GM18520 (cell line): ENCODE results near the gene KHK.
"Not testable (repeated sequence)": the region's sequence is repeated elsewhere in the genome, so short reads cannot be mapped to it uniquely, and the experiment has no call there.

Source experiments
- ATAC-seq: cut with Tn5 transposase; IDR thresholded peaks from one replicate; pipeline ENCODE4 v1.9.1; 2021; ENCODE audit not compliant: unreplicated experiment

The KHK gene

DNA sequence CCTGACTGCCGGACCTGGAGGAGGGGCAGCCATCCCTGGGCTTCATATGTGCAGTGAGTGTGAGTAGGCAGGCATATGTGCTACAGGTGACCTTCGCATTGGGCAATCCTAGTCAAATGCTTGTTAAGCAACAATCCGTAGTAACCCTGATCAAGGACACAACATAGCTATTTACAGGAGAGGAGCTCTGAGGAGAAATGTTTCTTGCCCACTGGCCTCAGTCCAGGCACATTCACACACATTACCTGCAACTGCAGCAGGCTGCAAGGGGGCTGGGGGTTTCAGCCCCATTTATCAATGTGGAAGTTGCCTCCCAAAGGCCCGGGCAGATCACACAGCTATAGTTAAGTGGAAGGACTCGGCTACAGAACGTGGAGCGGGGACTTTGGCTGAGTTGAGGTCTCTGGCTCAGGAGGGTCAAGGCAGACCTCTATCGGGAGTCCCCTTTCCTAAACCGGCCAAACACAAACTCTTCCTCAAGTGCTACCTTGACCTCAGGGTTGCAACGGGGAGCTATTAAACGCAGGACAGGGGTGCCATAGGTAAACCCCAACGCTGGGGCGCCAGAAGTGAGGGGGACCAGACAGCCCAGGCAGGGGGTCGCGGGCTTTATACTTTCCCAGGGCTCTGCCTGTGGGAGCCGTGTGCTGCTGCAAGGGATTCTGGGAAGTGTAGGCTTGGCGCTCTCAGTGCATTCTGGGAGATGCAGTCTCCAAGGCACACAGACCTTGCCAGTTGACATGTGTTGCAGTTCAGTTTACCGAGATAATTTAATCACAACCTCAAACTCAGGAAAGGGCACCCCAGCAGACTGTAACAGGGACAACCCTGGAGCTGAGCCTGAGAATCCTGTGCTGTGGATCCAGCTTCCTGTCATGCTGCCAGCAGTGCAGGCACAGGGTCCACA, 9.4 kb downstream of the KHK start:
- no peak for ATAC-seq

DNA sequence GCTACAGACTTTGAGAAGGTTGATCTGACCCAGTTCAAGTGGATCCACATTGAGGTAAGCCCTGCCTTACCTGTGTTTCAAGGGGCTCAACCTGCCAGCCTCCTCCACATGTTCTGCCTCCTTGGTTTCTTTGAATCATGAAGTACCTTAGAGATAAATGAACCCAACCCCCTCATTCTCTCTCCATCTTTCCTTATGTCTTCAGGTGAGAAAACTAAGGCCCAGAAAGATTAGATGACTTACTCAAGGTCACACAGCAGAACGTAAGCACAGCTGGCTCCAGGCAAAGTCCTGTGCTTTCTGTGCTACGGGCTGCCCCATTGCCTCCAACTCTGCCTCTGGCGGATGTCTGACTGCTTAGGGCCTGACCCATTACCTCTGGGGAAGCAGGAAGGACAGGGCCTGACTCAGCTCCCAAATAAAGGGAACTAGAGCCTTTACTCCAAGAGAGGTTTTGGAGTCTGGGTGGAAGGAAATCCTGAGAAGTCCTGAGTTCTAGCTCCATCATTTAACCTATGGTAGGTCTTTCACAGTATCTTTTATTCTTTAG, 10.3 kb downstream of the KHK start:
- no peak for ATAC-seq

DNA sequence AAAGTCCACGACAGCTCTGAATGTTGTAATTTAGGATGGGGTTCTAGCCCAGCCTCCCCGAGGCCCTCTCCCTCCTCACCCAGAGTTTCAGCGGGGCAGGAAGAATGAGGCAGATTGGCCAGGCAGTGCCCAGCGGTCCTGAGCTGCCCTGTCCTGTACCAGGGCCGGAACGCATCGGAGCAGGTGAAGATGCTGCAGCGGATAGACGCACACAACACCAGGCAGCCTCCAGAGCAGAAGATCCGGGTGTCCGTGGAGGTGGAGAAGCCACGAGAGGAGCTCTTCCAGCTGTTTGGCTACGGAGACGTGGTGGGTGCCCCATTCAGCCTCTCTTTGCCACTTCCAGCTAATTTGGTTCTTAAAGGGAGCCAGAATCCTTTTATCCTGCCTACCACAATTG, 10.8 kb downstream of the KHK start:
- no peak for ATAC-seq

DNA sequence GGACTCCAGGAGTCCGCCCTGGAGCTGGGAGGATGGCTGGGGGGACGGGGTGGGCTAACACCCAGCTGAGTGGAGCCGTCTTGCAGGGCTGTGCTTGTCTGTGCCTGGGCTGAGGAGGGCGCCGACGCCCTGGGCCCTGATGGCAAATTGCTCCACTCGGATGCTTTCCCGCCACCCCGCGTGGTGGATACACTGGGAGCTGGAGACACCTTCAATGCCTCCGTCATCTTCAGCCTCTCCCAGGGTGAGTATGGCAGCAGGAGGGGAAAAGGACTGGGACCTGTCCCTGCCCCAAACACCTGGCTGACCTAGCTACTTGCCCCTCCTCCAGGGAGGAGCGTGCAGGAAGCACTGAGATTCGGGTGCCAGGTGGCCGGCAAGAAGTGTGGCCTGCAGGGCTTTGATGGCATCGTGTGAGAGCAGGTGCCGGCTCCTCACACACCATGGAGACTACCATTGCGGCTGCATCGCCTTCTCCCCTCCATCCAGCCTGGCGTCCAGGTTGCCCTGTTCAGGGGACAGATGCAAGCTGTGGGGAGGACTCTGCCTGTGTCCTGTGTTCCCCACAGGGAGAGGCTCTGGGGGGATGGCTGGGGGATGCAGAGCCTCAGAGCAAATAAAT, 12.9 kb downstream of the KHK start:
- no peak for ATAC-seq

DNA sequence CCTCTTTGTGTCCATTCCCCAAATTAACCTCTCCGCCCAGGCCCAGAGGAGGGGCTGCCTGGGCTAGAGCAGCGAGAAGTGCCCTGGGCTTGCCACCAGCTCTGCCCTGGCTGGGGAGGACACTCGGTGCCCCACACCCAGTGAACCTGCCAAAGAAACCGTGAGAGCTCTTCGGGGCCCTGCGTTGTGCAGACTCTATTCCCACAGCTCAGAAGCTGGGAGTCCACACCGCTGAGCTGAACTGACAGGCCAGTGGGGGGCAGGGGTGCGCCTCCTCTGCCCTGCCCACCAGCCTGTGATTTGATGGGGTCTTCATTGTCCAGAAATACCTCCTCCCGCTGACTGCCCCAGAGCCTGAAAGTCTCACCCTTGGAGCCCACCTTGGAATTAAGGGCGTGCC, 13.5 kb downstream of the KHK start:
- ATAC-seq, result no peak

DNA sequence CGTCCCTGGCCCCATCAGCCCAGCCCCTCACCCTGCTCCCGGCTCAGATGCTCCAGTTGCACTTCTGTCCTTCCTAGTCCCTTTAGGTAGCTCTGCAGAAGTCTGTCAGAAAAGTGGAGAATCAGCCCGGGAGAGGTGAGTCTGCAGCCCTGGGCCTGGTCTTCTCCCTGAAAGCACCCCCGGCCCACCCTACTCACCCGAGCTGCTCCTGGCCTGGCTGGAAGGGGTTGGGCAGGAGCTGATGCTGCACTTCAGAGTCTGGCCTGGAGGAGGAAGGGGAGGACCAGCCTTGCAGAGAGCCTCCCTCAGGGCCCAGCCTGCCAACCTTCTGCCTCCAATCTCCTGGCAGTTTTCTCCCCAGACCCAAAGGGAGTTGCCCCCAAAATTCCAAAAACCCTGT, 15.8 kb downstream of the KHK start:
- ATAC-seq, result no peak

DNA sequence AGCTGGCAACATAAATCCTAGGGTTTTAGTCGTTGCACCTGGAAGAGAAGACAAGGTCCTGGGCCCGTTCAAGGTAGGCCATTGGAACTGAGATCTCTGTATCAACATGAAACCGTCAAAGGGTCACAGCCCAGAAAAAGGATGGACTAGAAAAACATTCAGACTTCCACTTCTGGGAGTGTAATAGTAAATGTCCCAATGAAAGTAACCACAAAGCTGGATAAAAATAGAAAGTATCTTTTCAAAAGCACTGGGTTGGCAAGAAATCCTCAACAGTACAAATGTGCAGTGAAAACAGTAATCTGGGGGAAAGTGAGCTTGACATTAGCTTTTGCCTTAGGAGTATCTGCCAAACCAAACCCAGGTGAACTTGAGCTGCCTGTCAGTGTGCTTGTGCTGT, 19.4 kb downstream of the KHK start:
- no peak for ATAC-seq

DNA sequence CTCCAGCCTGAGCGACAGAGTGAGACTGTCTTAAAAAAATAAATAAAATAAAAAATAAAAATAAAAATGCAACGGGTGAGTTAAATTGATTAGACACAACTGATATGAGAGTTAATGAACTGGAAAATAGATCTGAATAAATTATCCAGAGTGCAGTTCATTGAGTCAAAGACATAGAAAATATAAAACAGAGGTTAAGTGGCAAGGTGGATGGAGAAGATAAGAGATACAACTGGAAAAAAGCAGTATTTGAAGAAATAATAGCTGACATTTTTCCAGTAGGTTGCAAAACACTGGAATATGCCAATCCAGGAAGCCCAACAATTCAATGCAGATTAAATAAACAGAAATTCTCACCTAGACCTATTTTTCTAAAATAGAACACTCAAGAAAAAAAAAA, 21.6 kb downstream of the KHK start:
- no peak for ATAC-seq

DNA sequence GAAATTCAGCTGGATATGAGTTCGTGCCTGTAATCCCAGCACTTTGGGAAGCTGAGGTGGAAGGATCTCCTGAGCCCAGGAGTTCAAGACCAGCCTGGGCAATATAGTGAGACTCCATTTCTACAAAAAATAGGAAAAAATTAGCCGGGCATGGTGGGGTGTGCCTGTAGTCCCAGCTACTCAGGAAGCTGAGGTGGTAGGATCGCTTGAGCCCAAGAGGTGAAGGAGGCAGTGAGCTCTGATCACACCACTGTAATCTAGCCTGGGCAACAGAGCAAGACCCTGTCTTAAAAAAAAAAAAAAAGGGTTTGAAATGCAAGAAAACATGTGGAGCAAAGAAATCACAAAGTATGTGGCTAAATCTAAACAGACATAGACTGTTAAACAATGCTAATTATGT, 22.5 kb downstream of the KHK start:
- ATAC-seq, result no peak

DNA sequence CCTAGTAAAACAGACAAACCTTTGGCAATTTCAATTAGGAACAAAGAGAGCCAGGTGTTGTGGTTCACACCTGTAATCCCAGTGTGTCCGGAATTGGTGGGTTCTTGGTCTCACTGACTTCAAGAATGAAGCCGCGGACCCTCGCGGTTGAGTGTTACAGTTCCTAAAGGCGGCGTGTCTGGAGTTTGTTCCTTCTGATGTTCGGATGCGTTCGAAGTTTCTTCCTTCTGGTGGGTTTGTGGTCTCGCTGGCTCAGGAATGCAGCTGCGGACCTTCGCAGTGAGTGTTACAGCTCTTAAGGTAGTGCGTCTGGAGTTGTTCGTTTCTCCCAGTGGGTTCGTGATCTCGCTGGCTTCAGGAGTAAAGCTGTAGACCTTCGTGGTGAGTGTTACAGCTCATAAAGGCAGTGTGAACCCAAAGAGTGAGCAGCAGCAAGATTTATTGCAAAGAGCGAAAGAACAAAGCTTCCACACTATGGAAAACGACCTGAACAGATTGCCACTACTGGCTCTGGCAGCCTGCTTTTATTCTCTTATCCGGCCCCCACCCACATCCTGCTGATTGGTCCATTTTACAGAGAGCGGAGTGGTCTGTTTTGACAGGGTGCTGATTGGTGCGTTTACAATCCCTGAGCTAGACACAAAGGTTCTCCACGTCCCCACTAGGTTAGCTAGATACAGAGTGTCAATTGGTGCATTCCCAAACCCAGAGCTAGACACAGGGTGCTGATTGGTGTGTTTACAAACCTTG, 24.2 kb downstream of the KHK start:
- ATAC-seq, result not testable (repeated sequence)

DNA sequence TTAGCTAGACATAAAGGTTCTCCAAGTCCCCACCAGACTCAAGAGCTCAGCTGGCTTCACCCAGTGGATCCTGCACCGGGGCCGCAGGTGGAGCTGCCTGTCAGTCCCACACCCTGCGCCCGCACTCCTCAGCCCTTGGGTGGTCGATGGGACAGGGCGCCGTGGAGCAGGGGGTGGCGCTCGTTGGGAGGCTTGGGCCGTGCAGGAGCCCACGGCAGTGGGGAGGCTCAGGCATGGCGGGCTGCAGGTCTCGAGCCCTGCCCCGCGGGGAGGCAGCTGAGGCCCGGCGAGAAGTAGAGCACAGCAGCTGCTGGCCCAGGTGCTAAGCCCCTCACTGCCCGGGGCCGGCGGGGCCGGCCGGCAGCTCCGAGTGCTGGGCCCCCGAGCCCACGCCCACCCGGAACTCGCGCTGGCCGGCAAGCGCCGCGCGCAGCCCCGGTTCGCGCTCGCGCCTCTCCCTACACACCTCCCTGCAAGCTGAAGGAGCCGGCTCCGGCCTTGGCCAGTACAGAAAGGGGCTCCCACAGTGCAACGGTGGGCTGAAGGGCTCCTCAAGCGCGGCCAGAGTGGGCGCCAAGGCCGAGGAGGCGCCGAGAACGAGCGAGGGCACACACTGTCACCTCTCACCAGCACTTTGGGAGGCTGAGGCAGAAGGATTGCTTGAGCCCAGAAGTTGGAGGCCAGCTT, 25.0 kb downstream of the KHK start:
- not testable (repeated sequence) for ATAC-seq

DNA sequence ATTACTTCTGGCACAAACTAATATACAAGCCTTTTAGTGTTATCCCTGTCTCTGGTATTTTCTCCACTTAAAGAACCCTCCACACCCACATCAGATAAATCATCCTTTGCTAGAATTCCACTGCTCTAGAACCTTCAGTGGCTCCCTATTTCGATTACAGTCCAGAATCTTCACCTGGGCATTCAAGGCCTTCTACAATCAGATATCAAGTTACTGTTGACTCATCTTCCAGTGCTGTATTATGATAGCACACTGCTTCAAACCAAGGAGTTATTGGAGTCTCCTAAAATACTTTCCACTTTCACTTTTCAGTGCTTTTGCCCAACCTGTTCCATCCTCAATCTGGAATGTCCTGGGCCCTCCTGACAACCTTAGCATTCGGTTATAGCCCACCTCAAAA, 28.9 kb downstream of the KHK start:
- no peak for ATAC-seq

DNA sequence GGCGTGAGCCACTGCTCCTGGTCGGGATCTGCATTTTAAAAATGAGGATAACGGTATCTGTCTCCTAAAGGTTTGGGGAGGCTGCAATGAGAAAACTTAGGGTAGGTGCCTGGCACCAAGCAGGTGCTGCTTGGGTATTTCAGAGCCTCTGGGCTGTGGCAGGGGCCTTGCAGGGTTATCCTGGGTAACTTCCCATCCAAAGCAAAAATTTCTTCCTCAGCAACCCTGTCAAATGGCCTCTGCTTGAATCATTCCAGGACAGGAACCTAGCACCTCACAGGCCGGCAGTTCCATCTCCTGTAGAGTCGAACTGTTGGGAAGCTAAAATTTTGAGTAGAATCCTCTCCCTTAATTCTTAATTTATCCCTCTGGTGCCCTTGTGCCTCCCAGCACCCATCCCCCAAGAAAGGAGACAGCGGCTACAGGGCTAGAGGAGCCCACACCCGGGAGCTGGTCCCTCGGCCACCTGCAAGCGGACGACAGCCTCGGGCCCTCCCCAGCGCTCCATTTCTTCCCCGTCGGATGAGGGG, 31.5 kb downstream of the KHK start:
- ATAC-seq, result no peak

DNA sequence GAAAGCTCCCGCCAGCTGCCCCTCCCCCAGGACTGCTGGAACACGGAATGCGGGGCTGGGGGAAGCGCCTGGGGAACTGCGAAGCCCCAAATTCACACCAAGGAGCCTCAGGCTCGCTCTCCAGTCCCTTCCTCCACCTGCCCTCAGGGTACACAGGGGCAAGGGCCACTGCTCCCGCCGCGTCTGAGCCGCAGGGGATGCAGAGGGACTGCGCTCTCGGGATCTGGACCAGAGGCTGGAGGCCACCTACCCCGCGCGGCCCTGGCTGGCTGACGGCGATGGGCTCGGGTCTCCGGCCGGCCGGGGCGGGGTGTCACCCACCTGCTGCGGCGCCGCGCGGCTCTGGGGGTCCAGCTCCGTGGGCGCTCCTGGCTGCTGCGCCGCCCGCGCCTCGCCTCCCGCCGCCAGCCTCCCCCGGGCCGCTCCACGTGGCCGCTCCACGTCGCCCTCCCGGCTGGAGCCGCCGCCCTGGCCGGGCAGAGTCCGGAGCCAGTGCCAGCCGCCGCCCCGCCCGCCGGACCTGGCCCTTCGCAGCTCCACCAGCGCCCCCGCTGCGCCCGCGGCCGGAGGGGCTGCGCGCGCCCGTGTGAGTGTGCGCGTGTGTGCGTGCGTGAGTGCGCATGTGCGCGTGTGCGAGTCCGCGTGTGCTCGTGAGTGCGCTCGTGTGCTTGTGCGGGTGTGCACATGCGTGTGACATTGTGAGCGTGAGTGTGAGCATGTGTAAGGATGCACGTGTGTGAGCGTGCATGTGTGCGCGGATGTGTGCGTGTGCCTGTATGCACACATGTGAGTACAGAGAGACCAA, 32.2 kb downstream of the KHK start, which contains the start of gene CGREF1:
Gene CGREF1, minus strand, starts transcription at position 604 of the 805 bp plus-strand sequence. CDS start 14,762 bp downstream, outside the sequence.
- no peak for ATAC-seq

DNA sequence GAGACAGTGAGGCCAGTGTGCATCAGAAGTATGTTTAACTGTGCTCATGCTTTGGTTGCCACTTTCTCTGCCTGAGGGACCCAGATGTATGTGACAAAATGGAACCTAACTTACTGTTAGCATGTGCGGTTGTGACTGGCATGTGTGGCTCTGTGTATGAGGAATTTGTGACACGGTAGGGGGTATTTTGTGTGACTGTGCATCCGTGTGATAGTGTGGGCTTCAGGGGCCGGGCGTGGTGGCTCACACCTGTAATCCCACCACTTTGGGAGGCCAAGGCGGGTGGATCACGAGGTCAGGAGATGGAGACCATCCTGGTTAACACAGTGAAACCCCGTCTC, 32.7 kb downstream of the KHK start:
- ATAC-seq, result not testable (repeated sequence)

DNA sequence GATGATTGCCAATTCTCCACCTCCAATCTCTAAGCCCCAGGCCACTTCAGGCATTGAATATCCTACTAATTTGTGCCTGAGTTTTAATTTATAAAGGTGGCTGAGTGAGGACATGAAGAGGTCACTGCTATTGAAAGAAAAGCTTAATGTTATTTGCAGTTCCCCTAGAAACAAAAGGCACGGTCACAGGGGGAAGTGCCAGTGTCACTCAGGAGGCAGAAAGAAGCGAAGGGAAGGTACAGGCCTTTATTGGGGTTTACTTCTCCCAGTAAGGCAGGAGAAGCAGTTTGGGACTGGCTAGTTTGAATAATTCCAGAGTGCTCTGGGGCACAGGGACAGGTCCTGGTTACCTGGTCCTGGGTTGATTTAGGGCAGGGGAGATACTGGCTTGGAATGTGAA, 35.3 kb downstream of the KHK start:
- no peak for ATAC-seq

DNA sequence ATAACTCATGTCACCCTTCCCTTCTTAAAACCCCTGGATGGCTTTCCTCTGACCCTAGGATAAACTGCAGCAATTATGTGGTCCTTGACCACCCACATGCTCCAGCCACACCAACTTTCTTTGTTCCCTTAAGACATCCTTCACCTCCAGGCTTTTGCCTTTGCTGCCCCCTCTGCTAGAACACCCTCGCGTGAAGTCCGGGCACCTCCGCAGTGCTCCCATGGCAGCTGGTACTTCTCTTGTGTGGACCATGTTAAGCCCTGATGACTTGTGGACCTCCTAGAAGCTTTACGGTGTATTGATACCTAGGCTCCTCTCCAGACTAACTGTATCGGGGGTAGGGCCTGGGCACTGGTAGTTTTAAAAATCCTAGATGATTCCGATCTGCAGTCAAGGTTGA, 36.2 kb downstream of the KHK start:
- no peak for ATAC-seq

DNA sequence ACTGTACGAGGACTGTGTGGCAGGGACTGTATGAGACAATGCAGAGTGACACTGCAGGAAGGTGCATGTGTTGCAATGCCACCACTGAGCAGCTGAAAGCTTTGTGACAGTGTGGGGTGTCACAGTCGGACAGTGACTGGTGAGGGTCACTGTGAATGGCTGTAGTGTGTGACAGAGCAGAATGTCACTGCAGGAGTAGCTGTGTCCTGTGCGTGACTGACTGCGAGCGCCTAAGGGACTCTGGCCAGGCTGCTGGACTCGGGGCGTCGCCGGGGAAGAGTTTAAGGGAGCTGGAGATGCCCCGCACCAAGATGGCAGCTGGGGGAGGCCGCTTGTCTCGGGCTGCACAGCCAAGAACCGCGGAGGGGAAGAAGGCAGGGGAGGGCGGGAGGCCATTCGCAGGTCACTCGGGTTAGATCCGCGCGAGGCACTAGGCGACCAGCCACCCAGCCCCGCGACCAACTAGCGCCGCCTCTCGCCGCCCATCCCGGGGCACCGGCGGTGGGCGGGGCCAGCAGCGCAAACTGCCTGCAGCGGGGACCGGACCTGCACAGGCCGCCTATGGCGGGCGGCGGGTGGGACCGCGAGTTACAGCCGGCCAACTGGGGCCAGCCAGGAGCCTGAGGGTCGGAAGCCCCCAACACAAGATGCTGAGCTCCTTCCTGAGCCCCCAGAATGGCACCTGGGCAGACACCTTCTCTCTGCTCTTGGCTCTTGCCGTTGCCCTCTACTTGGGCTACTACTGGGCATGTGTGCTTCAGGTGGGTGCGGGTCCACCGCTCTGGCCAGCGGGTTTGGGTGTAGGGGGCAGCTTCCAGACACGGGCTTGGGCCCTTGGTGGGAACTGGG, 37.0 kb downstream of the KHK start, which contains the start of gene ABHD1:
Gene ABHD1, plus strand, starts transcription at position 514 of the 849 bp plus-strand sequence. Its CDS starts 134 bp downstream, at position 648.
- no peak for ATAC-seq

DNA sequence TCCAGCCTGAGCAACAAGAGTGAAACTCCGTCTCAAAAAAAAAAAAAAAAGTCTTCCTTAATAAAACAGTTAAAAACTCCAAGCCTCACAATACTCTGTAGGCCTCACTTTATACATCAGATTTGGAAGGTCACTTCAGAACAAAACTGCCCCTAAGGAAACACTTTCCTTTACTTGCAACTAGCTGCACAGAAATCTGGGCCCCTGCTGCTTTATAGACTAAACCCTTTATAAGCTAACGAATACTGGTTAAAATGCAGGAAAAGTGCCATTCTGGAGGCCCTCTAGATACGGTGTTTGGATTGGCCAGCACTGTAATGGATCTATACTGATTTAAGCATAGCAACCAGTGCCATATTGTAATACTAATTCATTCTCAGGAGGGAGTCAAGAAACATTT, 38.5 kb downstream of the KHK start:
- no peak for ATAC-seq
